ENCODE data around the gene FAM50B. TPM values are rescaled to one million over a fixed set of nuclear protein-coding genes. Genes with fewer than 3 reads are reported as not detected.

The FAM50B gene
- total and polyA plus RNA-seq, 2 experiments from 2014 or later = 1.1 to 1.6 TPM

DNA sequence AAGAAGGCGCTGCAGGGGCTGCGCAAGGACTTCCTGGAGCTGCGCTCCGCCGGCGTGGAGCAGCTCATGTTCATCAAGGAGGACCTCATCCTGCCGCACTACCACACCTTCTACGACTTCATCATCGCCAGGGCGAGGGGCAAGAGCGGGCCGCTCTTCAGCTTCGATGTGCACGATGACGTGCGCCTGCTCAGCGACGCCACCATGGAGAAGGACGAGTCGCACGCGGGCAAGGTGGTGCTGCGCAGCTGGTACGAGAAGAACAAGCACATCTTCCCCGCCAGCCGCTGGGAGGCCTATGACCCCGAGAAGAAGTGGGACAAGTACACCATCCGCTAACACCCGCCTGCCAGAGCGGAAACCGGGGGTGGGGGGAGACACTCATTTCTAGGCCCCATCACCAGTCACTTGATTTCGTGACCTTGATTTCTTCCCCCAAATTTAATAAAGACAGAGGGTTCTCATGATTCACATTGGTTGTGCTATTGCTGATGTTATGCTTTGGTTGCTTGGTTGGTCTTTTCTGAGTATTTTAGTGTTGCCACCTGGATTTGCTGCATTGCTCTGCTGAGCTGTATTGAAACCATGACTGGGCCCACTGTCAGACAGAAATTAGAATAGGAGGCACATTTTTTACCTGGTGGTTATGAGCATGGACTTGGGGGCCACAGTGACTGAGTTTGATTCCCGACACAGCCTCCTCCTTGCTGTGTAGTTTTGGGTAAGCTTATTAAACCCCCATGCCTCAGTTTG, 1.5 kb downstream of the FAM50B start:
- DNase-seq (ENCODE audit: low spot score) = no peak
- no peaks in the 10 kb centered on the region for H3K27me3 ChIP-seq
- TF ChIP-seq EZH2 (IDR thresholded peaks at IDR 0.05; ENCODE audit: borderline replicate concordance) (no peak), CTCF (IDR thresholded peaks at IDR 0.05; ENCODE audit: poor library complexity) (no peak), EZH2phosphoT487 (IDR thresholded peaks at IDR 0.05; ENCODE audit: low read depth, severe bottlenecking, unreplicated experiment) (no peak)
- no peak overlapping the region for H3K27ac ChIP-seq
- no peaks in the 10 kb centered on the region for H3K36me3 ChIP-seq (replicated peaks; ENCODE audit: insufficient read depth, low read depth)
- H2AFZ ChIP-seq = no peak overlapping the region
- 99% methylated on average over 32 of the region's 33 CpGs for WGBS (ENCODE audit: low lambda C conversion rate, missing lambda C conversion rate)
- no peaks in the 10 kb centered on the region for H3K4me1 ChIP-seq (ENCODE audit: insufficient read depth)
- no peaks in the 10 kb centered on the region for H4K20me1 ChIP-seq (ENCODE audit: insufficient read depth, poor library complexity, severe bottlenecking)
- no peak overlapping the region for H3K4me2 ChIP-seq
- no peaks in the 10 kb centered on the region for H3K9me2 ChIP-seq (replicated peaks; ENCODE audit: insufficient read depth)
- no peak overlapping the region for H3K4me3 ChIP-seq
- H3K9me3 ChIP-seq (ENCODE audit: low read depth) = no peaks in the 10 kb centered on the region
- H3K79me2 ChIP-seq = no peaks in the 10 kb centered on the region

- no peaks in the 10 kb centered on the region for H4K20me1 ChIP-seq (ENCODE audit: insufficient read depth, poor library complexity, severe bottlenecking)
- H2AFZ ChIP-seq = no peak overlapping the region
- no peaks in the 10 kb centered on the region for H3K4me1 ChIP-seq (ENCODE audit: insufficient read depth)
- TF ChIP-seq EZH2 (IDR thresholded peaks at IDR 0.05; ENCODE audit: borderline replicate concordance) (no peak), CTCF (IDR thresholded peaks at IDR 0.05; ENCODE audit: poor library complexity) (no peak), EZH2phosphoT487 (IDR thresholded peaks at IDR 0.05; ENCODE audit: low read depth, severe bottlenecking, unreplicated experiment) (no peak)
- no peaks in the 10 kb centered on the region for H3K9me3 ChIP-seq (ENCODE audit: low read depth)
- 68% methylated on average over 2 of the region's 2 CpGs for WGBS (ENCODE audit: low lambda C conversion rate, missing lambda C conversion rate)
- no peak overlapping the region for H3K4me3 ChIP-seq
- H3K9me2 ChIP-seq (replicated peaks; ENCODE audit: insufficient read depth) = no peaks in the 10 kb centered on the region
- DNase-seq (ENCODE audit: low spot score) = no peak
- H3K79me2 ChIP-seq = no peaks in the 10 kb centered on the region
- H3K27me3 ChIP-seq = no peaks in the 10 kb centered on the region
- no peak overlapping the region for H3K27ac ChIP-seq
- no peak overlapping the region for H3K4me2 ChIP-seq
- no peaks in the 10 kb centered on the region for H3K36me3 ChIP-seq (replicated peaks; ENCODE audit: insufficient read depth, low read depth)
These were observed 2.7 kb downstream of the FAM50B start for GRCh38 chr6:3851839-3852238.

DNA sequence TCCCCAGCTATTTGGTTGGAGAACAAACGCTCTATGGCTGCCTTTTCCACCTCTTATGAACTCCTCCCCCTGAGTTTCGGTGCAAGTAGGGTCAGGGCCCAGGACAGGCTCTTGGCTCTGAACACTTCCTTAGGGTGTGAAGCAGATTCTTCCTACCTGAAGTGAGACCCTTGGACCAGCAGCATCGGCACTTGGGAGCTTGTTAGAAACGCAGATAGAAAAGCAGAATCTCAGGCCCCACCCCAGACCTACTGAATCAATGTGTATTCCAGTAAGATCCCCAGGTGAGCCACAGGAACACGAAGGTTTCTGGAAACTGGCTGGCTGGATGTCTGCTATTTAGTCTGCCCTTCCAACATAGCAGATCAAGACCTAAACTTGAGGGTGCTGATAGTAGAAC, 3.2 kb downstream of the FAM50B start:
- no peaks in the 10 kb centered on the region for H3K4me1 ChIP-seq (ENCODE audit: insufficient read depth)
- H3K36me3 ChIP-seq (replicated peaks; ENCODE audit: insufficient read depth, low read depth) = no peaks in the 10 kb centered on the region
- no peaks in the 10 kb centered on the region for H3K9me3 ChIP-seq (ENCODE audit: low read depth)
- no peak overlapping the region for H3K4me2 ChIP-seq
- no peaks in the 10 kb centered on the region for H3K9me2 ChIP-seq (replicated peaks; ENCODE audit: insufficient read depth)
- H3K4me3 ChIP-seq = no peak overlapping the region
- H3K27me3 ChIP-seq = no peaks in the 10 kb centered on the region
- H3K27ac ChIP-seq = no peak overlapping the region
- no peak overlapping the region for H2AFZ ChIP-seq
- no peak for DNase-seq (ENCODE audit: low spot score)
- WGBS (ENCODE audit: low lambda C conversion rate, missing lambda C conversion rate) = 88% methylated on average over 5 of the region's 5 CpGs
- TF ChIP-seq EZH2 (IDR thresholded peaks at IDR 0.05; ENCODE audit: borderline replicate concordance) (no peak), EZH2phosphoT487 (IDR thresholded peaks at IDR 0.05; ENCODE audit: low read depth, severe bottlenecking, unreplicated experiment) (no peak), CTCF (IDR thresholded peaks at IDR 0.05; ENCODE audit: poor library complexity) (no peak)
- H4K20me1 ChIP-seq (ENCODE audit: insufficient read depth, poor library complexity, severe bottlenecking) = no peaks in the 10 kb centered on the region
- no peaks in the 10 kb centered on the region for H3K79me2 ChIP-seq
